Mucosa of descending colon (tissue), 3 donors: ENCODE data around the gene CEP128. TPM values are rescaled to one million over a fixed set of nuclear protein-coding genes. Genes with fewer than 3 reads are reported as not detected.

ENCODE experiments used
- ATAC-seq: fragments of 200-7000 bp; cut with Tn5 transposase; one replicate; pipeline ENCODE4 v1.9.1; 2020; ENCODE audit warnings: mild to moderate bottlenecking, moderate library complexity
- DNase-seq, 3 donors: peaks; one replicate each; pipeline ENCODE4 v3.0.0-alpha.2; 2020
- H3K36me3 ChIP-seq: fragments of 200-600 bp; one replicate; pipeline ENCODE4 v1.8.0; 2021; ENCODE audit warnings: low read depth, mild to moderate bottlenecking
- H3K4me1 ChIP-seq: fragments of 200-600 bp; one replicate; pipeline ENCODE4 v1.8.0; 2021; ENCODE audit warnings: low read depth, mild to moderate bottlenecking
- H3K4me3 ChIP-seq: fragments of 200-600 bp; one replicate; pipeline ENCODE4 v1.8.0; 2021; ENCODE audit warnings: mild to moderate bottlenecking
- H3K9me3 ChIP-seq: fragments of 200-600 bp; one replicate; pipeline ENCODE4 v1.8.0; 2021; ENCODE audit warnings: mild to moderate bottlenecking
- CTCF ChIP-seq: fragments of 200-600 bp; IDR thresholded peaks from one replicate; pipeline ENCODE4 v1.8.0; 2022; ENCODE audit warnings: antibody characterized with exemption, mild to moderate bottlenecking
- intact Hi-C, 2 donors: fragments of 100-400 bp; cut with DNase I in 1 of 2; cut with micrococcal nuclease in 1 of 2; formaldehyde crosslinking; loops; one replicate each; pipeline versions ENCODE4 v1.11.0 to v1.11.1; 2022; cut with DNase I, micrococcal nuclease
- total RNA-seq, 3 donors: library from RNA; stranded (reverse); fragmentation: NEBNext Ultra II Directional in 2 of 3; extraction: Animal tissue kit (Norgen Biotek cat#: 25700) in 2 of 3; gene quantifications; one replicate each; pipeline versions ENCODE4 v1.2.1 to v1.2.4, GENCODE V29; 2021 to 2023
- donor health status: DM: no; HTN: no; CAD: no; lungs with moderate emphysema.
- donor health status: DM: no; HTN: no; CAD: no.
- donor health status: DM: no; HTN: yes; CAD: no.

Gene CEP128
- total RNA-seq, 3 donors from 2014 or later: 5.0 to 10.0 (median 9.3) TPM

- ATAC-seq: no peak
- intact Hi-C loops: no loop called here
- Histone ChIP-seq H3K36me3 (no peaks in the 10 kb centered on the region), H3K9me3 (peaks cover 24% of the 10 kb centered on the region), H3K4me3 (no peak overlapping the region), H3K4me1 (no peaks in the 10 kb centered on the region)
- no peak for DNase-seq
- TF ChIP-seq CTCF: no peak
These were observed 73.3 kb downstream of the CEP128 start for GRCh38 chr14:80868260-80868659.

GRCh38 chr14:80867798-80868197 is 73.7 kb downstream of the CEP128 start:
- H3K4me3 ChIP-seq: no peak overlapping the region
- intact Hi-C loops: no loop called here
- H3K9me3 ChIP-seq: peaks cover 24% of the 10 kb centered on the region
- H3K36me3 ChIP-seq: no peaks in the 10 kb centered on the region
- ATAC-seq (no peak), DNase-seq (no peak)
- no peaks in the 10 kb centered on the region for H3K4me1 ChIP-seq
- TF ChIP-seq CTCF: no peak

GRCh38 chr14:80867091-80867490 is 74.4 kb downstream of the CEP128 start:
- no peak for ATAC-seq
- TF ChIP-seq CTCF: no peak
- Histone ChIP-seq H3K4me1 (no peaks in the 10 kb centered on the region), H3K9me3 (peaks cover 24% of the 10 kb centered on the region), H3K4me3 (no peak overlapping the region), H3K36me3 (no peaks in the 10 kb centered on the region)
- intact Hi-C loops: no loop called here
- DNase-seq: no peak

DNA sequence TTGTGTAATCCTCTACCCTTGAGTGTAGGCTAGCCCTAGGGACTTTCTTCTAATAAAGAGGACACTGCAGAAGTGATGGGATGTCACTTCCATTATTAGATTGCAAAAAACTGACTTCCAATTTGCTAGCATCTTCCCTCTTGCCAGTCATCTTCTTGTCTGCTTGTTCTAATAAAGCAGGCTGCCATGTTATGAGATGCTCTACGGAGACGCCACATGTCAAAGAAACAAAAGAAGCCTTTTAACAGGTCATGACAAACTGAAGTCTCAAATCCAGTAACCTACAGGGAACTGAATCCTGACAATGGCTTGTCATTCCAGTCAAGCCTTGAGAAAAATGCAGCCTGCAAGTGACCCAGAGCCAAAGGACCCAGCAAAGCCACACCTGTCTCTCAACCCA is 76.0 kb downstream of the CEP128 start:
- H3K9me3 ChIP-seq: peaks cover 24% of the 10 kb centered on the region
- DNase-seq: no peak
- intact Hi-C loops: no loop called here
- TF ChIP-seq CTCF: no peak
- H3K36me3 ChIP-seq: no peaks in the 10 kb centered on the region
- H3K4me3 ChIP-seq: no peak overlapping the region
- H3K4me1 ChIP-seq: no peaks in the 10 kb centered on the region
- ATAC-seq: no peak

DNA sequence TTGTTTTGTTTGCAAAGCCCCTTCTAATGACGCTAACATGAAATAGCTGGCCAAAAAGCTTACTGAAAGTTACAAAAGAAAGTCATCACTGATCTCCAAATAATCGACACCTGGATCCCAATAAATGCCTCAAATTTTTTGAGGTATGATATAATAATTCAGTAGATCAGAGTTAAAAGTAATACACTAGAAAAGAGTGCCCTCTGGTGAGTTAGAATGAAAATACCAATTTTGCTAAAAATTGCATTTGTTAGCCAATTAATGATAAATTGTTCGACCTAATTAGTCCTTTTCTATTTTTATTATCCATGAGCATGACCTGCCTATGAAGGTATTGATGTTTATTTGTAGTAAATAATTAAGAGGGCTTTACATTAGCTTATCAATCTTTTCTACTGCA is 78.6 kb downstream of the CEP128 start:
- Histone ChIP-seq H3K9me3 (peaks cover 13% of the 10 kb centered on the region), H3K4me3 (no peak overlapping the region), H3K4me1 (no peaks in the 10 kb centered on the region), H3K36me3 (no peaks in the 10 kb centered on the region)
- ATAC-seq (no peak), DNase-seq (no peak)
- no peak for TF ChIP-seq CTCF
- intact Hi-C loops: no loop called here

GRCh38 chr14:80862541-80862940 is 79.0 kb downstream of the CEP128 start:
- Histone ChIP-seq H3K4me1 (no peaks in the 10 kb centered on the region), H3K9me3 (peaks cover 8% of the 10 kb centered on the region), H3K36me3 (no peaks in the 10 kb centered on the region), H3K4me3 (no peak overlapping the region)
- no peak for ATAC-seq
- intact Hi-C loops: no loop called here
- no peak for TF ChIP-seq CTCF
- DNase-seq: no peak
